SK-N-SH treated with all-trans-retinoic acid at 6 μM for 48 hours (cell line): ENCODE results near the gene SERPINA1.

Experiments used
- ARNTL ChIP-seq: fragments of 450-650 bp; formaldehyde crosslinking; IDR thresholded peaks from 2 replicates; pipeline ENCODE4 v1.5.0; 2020; ENCODE audit warnings: low read depth, mild to moderate bottlenecking, moderate library complexity, borderline replicate concordance
- BACH2 ChIP-seq: fragments of 250-450 bp; sonication (Bioruptor Pico); IDR thresholded peaks from 2 replicates; pipeline ENCODE4 v1.9.0; 2021; ENCODE audit warnings: mild to moderate bottlenecking, borderline replicate concordance
- ESRRG ChIP-seq: fragments of 250-450 bp; sonication (Bioruptor Pico); IDR thresholded peaks from 2 replicates; pipeline ENCODE4 v1.6.1; 2021; ENCODE audit warnings: mild to moderate bottlenecking
- GLIS3 ChIP-seq: fragments of 250-450 bp; sonication (Bioruptor Pico); IDR thresholded peaks from 2 replicates; pipeline ENCODE4 v1.5.0; 2020; ENCODE audit warnings: mild to moderate bottlenecking, moderate library complexity
- OSR1 ChIP-seq: fragments of 250-450 bp; sonication (Bioruptor Pico); IDR thresholded peaks from 2 replicates; pipeline ENCODE4 v1.8.0; 2022; ENCODE audit warnings: moderate library complexity, mild to moderate bottlenecking, inconsistent platforms
- PATZ1 ChIP-seq: fragments of 250-450 bp; sonication (Bioruptor Pico); IDR thresholded peaks from 2 replicates; pipeline ENCODE4 v1.8.0; 2020; ENCODE audit warnings: mild to moderate bottlenecking, moderate library complexity, borderline replicate concordance
- PPARA ChIP-seq: fragments of 250-450 bp; sonication (Bioruptor Pico); IDR thresholded peaks from 2 replicates; pipeline ENCODE4 v1.5.0; 2020; ENCODE audit warnings: mild to moderate bottlenecking, borderline replicate concordance
- RARB ChIP-seq: fragments of 250-450 bp; sonication (Bioruptor Pico); IDR thresholded peaks from 2 replicates; pipeline ENCODE4 v1.8.0; 2021; ENCODE audit warnings: mild to moderate bottlenecking, moderate library complexity
- SNAI2 ChIP-seq: fragments of 250-450 bp; sonication (Bioruptor Pico); IDR thresholded peaks from 2 replicates; pipeline ENCODE4 v1.5.0; 2020; ENCODE audit warnings: mild to moderate bottlenecking, moderate library complexity
- TOX ChIP-seq: fragments of 250-450 bp; sonication (Bioruptor Pico); IDR thresholded peaks from 2 replicates; pipeline ENCODE4 v1.8.0; 2021; ENCODE audit warnings: mild to moderate bottlenecking, moderate library complexity, borderline replicate concordance
- ZC3H10 ChIP-seq: fragments of 250-450 bp; sonication (Bioruptor Pico); IDR thresholded peaks from 2 replicates; pipeline ENCODE4 v1.5.1; 2021; ENCODE audit warnings: mild to moderate bottlenecking, moderate library complexity
- ZFP3 ChIP-seq: fragments of 250-450 bp; sonication (Bioruptor Pico); IDR thresholded peaks from 2 replicates; pipeline ENCODE4 v1.5.0; 2020; ENCODE audit warnings: mild to moderate bottlenecking, moderate library complexity
- ZFP30 ChIP-seq: fragments of 450-650 bp; formaldehyde crosslinking; IDR thresholded peaks from 2 replicates; pipeline ENCODE4 v1.5.0; 2022; ENCODE audit warnings: mild to moderate bottlenecking, moderate library complexity
- ZNF8 ChIP-seq: fragments of 450-650 bp; formaldehyde crosslinking; IDR thresholded peaks from 2 replicates; pipeline ENCODE4 v1.5.0; 2020; ENCODE audit warnings: mild to moderate bottlenecking, moderate library complexity

- TF ChIP-seq ZC3H10 (CRISPR knock-in tag) (no peak), BACH2 (CRISPR knock-in tag) (no peak), PATZ1 (CRISPR knock-in tag) (no peak), GLIS3 (CRISPR knock-in tag) (no peak), PPARA (CRISPR knock-in tag) (no peak), TOX (CRISPR knock-in tag) (no peak), RARB (CRISPR knock-in tag) (no peak), SNAI2 (CRISPR knock-in tag) (no peak), ARNTL (CRISPR knock-in tag) (no peak), ZFP30 (CRISPR knock-in tag) (no peak), ZFP3 (CRISPR knock-in tag) (no peak), ESRRG (CRISPR knock-in tag) (no peak), OSR1 (no peak), ZNF8 (no peak)
These were observed 42.9 kb downstream of the SERPINA1 start for GRCh38 chr14:94345344-94346064.
